Glomerular visceral epithelial cell (primary cell): ENCODE results near the gene UBE2L5.

Experiments used
- DNase-seq: peaks from one replicate; pipeline ENCODE4 v3.0.0-alpha.2; 2016; ENCODE audit errors: extremely low spot score

UBE2L5 gene

DNA sequence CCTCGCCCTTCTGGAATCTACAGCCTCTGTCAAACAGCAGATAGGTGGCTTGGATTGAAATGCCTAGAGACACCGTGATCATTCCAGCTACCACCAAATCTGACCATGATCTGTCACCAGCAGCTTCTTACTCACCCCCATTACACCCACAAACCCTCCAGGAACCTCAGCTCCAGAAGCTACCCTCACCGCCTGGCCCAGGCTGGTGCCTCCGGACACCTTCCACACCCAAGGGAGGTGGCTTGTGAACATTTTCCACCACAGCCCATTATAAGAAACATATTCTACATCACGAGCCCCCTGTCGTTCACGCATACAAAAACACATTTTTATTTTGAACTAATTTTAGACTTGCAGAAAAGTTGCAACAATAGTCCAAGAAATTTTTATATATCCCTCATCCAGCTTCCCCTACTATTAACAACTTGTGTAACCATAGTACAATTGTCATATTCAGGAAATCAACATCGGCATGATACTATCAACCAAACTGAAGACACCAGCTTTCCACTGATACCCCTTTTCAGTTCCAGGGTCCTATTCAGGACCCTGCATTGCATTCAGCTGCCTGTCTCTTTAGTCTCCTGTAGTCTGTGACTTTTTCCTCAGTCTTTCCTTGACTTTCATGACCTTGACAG lies 15.4 kb upstream of the UBE2L5 start:
- no peak for DNase-seq

DNA sequence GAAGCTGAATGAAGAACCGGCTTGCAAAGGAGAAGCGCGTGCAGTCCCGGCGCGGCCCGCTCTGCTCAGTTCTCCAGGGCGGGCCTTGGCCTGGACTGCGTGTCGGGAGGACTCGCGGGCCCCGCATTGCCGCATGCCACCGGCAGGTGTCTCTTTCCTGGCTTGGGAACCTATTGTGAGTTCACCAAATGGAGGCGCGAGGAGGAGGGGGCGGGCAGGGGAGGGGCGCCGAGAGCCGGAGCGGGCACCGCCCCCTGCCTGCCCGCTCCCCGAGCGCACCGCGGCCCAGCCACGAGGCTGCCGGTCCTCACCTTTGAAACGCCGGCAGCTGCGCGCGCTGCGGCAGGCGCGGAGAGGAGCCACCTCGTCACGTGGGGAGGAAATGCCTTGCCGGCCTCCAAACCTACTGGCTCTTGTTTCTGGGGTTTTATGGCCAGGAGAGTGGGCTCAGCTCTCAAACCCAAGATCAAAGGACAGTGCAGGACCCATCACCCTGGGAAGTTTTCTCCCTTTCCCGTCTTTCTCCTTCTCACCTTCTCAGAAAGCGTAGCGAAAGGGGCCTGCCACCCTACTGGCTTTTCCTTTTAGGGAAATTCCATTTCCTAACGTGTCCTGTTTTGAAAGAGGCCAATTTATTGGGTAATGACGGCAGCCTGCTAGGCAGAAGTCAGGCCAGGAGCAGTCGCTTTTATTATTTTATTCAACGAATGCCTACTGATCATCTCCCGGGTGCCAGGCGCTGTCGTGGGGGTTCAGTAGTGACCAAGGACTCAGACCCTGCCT lies 13.8 kb upstream of the UBE2L5 start:
- peak; percentile 27 for DNase-seq

DNA sequence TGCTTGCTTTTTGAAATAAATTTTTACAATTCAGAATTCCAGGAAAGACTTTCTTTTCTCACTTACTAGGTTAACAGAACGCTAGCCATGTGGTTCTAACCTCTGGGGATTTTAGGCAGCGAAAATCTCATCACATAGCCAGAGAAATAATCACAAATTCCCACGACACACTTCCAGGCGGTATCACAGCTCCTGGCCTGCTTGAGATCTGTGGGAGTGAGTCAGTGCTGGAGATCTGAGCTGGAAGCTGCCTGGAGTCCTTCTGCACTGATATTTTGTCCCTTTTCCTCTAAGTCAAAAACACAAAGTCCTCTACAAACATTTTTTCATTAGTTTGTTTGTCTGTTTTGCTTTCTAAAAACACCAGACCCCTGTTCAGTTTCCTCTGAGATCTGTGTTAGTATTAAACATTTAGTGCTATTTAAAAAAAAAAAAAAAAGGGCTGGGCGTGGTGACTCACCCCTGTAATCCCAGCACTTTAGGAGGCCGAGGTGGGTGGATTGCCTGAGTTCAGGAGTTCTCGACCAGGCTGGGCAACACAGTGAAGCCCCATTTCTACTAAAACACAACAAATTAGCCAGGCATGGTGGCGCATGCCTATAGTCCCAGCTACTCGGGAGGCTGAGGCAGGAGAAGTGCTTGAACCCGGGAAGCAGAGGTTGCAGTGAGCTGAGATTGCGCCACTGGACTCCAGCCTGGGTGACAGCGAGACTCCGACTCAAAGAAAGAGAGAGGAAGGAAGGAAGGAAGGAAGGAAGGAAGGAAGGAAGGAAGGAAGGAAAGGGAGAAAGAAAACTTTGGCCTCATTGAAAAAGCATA lies 12.2 kb upstream of the UBE2L5 start:
- peak; percentile 45 for DNase-seq

DNA sequence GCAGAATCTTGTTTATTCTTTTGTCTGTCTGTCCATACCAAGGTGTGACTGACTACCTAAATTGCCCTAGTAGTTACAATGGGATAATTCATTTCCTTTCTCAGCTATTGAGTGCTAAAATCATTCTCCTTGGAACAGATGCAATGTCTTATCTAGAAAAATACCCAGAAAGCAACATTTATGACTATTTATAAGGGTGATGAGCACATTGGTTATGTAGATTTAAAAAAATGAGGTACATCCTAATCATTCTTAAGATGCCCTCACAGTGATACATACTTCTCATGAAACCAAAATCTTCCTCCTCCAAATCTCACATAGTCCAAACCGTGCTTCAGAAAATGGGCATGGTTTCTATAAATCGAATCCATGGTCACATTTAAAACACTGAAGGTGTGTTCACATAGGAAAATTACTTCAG lies 11.6 kb upstream of the UBE2L5 start:
- no peak for DNase-seq

DNA sequence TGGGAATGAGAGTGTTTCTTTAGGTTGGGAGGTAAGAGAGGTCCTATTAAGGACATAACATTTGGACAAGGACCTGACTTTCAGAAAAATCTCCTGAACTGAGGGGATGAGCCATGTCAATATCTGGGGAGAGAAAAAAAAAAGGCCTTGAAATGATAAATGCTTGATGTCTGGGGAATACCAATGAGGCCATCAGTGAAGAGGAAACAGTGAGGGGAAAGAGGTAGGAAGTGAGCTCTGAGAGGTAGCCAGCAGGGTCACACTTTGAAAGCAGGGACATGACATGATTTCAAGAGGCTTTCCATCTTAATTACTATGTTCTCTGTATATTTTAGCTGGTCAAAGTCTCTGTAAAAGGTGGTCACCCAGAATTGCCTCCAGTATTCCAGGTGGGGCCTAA lies 9.9 kb upstream of the UBE2L5 start:
- no peak for DNase-seq

DNA sequence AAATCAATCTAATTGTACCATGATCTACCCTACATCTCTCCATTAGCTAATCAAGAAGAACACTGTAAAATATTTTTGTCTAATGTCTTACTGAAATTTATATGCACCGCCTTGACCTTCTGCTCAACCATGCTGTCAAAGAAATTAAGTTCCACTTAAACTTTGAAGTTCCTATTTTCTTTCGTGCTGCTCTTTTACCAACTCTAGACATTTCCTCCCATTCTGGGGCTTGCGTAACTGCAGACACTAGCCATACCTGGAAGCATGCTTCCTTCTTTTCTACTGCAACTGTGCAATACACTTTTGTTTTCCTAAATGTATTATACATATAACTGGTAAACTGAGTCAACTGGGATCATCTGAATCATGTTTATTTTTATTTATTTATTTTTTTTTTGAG lies 8.5 kb upstream of the UBE2L5 start:
- DNase-seq, result no peak

DNA sequence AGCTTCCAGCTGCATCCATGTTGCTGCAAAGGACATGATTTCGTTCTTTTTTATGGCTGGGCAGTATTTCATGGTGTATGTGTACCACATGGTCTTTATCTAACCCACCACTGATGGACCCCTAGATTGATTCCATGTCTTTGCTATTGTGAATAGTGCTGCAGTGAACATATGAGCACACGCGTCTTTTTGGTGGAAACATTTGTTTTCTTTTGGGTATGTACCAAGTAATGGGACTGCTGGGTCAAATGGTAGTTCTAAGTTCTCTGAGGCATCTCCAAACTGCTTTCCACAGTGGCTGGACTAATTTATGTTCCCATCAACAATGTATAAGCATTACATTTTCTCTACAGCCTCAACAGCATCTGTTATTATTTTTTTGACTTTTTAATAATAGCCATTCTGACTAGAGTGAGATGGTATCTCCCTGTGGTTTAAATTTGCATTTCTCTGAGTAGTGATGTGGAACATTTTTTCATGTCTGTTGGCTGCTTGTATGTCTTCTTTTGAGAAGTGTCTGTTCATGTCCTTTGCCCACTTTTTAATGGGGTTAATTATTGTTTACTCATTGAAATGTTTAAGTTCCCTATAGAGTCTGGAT lies 6.8 kb upstream of the UBE2L5 start:
- DNase-seq, result peak; percentile 37

DNA sequence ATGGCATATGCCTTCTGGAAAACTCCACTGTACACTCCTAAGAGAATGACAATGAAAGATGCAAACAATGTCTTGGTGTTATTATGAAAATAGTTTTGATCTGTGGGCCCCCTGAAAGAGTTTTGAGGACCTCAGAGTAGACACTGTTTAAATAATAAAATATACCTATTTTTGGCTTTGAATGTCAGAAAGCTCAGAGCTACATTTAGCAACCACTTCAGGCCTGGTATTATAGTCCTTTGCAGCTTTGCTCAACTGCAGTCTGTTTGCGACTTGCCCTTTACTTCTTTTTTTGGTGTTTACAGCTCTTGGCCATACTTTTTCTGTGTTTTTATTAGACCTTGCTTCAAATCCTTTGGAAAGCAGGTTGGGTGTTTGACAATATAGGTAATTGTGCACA lies 5.8 kb upstream of the UBE2L5 start:
- no peak for DNase-seq

DNA sequence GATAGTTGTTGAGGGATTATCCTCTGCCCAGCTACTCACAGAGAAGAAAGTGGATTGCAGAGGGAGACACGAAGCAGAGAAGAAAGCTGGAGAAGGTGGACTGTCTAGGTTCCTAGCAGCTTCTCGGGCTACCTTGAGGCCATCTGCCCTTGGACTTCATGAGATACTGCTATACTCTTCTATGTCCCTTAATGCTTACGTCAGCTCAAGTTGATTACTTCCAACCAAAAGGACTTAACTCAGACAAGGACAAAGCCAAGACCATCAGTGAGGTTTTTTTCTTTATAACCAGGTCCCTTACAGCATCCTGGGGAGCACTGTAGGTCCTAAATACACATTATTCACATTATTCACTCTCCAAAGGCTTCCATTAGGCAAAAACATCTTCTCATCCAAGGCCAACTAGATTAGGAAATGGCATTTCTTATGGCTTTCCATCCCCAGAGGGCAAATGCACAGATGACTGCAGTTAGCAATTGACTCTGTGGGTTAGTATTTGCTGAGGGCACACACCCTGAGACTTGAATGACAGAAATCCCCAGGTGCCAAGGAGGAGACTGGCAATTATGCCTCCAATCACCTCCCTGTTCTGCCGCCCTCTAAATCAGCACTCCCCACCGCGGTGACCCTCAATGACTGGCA lies 4.1 kb upstream of the UBE2L5 start:
- no peak for DNase-seq

DNA sequence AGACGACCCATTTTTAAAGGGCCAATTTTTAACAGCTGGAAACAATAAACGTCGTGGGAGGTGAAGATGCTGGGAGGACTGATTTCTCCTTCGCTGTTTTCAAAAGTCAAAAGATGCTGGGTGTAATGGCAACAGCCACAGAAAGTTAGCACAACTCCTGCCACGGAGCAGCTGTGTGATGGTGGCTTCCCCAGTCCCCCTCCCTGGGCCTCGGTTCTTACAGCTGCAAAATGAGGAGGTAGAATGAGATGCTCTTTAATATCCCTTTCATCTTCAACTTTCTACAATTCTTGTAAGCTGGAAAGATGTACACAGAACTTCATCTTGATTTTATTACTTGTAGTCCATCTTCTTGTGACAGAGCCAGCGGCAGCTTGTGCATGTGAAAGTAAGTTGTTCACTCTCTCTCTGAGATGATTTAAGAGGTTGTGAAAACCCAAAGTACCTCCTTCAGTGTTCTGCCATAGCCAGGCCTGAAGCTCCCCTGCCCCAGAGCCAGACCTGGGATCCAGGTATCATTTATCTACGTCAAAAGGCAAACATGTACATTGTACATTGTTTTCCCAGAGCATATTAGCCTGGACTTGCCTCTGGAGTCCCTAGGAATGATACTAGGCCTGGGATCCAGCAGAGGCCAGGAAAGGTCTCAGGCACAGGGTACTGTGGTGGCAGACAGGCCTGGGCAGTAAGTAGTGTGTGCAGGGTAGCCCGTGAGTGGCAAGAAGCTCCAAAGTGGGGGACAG lies 3.4 kb upstream of the UBE2L5 start:
- DNase-seq, result no peak

DNA sequence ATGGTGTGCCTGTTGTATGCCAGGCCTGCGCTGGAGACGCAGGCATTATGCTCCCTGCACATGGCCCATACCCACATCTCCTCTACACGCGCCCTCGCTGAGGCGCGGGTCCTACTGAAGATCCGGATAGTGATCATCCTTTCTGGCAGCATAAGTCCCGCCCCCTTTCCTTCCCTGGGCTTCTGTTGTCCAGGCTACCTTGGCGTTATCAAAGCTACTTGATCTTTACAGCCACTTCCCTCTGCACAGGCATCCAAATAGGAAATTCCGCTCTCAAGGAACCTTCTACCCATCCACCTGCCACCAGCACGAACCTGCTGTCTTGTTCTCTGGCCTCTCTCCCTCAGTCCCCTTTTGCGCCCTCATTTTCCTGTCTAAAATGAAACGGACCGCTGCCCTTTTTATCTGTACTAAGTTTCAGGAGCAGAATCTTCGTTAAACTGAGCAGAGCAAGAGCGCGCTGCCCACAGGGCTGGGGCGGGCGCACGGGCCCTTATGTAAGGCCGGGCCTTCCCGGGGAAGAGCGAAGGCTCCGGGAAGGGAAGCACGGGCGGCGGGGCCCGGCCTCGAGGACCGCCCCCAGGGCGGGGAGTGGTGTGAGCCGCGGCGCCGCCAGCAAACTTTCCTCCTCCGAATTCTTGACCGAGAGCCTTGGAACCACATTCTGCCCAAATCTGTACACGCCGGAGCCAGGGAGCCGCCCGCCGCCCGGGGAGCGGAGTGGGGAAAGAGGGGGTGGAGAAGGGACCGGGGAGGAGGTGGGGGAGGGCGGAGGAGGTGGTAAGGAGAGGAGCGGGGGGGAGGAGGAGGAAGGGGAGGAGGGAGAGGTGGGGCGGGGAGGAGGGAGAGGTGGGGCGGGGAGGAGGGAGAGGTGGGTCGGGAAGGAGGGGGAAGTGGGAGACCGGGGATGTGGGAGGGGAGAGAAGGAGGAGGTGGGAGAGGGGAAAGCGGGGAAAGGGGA lies 920 bp upstream of the UBE2L5 start:
- DNase-seq, result peak; percentile 86

DNA sequence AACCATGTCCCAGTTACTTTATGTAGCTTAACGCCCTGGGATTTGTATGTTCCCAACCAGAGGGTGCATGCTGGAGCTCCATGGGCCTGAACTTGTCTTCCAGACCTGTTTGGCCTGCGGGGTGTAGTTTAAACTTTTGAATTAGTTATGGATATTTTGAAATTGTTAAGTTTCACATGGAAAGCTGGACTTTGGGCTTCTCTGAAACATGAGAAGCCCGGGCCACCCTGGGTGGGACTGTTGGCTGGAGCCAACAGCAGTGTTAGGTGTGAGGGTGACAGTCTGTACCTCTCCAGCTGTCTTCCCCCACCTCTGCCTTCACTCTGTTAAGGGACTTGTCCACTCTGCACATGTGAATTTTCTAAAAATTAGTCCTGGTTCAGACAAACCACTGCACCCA lies 1.6 kb downstream of the UBE2L5 start:
- DNase-seq, result no peak

DNA sequence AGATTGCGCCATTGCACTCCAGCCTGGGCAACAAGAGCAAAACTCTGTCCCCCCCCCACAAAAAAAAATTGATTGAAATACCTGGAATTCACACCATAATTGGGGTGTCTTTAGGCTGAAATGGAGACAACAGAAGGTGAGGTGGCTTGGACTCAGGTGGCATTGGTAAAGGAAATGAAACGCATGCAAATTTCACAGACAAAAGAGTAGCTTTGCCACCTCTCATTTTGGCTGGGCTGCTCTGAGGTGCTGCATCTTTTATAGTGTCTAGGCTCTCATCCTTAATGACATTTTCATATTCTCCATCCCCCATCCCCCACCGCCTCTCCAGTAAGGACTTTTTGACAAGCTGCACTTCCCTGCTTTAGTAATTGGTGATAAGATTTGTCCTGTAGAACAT lies 6.9 kb downstream of the UBE2L5 start:
- no peak for DNase-seq

DNA sequence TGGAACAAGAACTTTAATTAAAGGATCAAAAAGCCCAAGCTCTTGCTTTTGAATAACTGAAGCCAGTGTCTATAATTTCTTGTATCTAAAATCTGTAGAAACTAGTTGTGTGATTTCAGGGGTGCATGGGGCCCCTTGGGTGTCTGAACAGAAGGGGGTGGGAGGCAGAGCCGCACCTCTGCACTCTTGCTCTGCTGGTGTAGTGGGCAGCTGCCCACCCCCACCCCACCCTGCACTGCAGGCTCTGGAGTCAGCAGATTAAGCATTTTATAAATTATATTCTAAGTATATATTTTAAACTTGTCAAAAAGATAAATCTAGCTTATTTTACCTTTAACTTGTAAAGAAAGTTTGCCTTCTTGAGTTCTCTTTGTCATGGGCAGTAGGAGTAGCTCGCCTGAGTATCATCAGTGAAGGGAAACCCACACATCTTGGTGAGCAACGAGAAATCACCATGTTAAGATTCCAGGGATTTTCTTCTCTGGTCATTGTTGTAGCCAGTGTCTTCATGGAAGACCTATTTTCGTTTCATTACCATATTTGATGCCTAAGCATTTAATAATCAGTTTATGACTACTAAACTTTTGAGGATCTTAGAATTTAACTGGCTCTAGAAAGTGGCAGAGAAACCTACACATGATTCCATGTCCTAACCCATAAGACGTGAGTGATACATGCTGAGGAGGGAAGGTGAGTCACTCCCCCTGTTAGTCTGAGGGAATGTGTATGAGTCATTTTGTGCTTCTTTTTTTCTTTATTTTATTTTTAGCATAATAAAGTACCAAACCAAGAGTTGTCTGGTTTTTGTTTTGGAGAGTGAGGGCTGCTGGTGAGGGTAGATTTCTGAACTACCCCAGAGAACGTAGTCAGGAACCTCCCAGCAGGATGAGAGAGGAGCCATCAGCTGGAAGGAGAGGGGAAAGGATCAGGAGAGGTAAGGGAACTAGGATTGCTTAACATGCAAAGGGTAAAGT lies 7.7 kb downstream of the UBE2L5 start:
- DNase-seq, result peak; percentile 76

DNA sequence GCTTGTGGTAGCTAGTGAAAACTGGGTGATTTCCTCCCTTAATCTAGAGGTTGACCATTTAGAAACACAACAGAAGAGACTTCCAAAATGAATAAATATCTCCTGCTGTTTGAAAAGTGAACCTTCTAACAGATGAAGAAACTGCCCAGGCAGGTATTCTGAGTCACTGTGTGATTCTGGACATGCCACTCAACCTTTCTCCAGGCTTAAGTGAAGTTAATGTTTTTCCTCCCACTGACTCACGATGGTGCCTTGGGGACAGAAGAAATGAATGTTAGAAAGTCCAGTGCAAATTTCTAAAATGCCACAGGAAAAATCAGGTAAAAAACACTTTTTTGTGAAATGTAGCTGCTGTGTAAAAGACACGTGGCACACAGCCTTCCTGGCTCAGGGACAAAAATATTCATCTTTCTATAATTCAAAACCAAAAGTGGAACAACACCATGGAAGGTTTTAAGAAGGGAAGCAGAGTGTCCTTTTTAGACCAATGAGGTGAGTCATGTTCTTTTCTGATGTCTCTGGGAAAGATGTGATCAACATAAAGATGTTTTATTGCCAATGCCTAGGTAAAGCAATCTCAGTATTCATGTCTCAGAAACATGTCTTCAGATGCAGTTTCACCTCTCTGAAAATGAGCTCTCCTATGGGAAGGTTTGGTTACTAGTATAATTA lies 9.1 kb downstream of the UBE2L5 start:
- DNase-seq, result peak; percentile 52

DNA sequence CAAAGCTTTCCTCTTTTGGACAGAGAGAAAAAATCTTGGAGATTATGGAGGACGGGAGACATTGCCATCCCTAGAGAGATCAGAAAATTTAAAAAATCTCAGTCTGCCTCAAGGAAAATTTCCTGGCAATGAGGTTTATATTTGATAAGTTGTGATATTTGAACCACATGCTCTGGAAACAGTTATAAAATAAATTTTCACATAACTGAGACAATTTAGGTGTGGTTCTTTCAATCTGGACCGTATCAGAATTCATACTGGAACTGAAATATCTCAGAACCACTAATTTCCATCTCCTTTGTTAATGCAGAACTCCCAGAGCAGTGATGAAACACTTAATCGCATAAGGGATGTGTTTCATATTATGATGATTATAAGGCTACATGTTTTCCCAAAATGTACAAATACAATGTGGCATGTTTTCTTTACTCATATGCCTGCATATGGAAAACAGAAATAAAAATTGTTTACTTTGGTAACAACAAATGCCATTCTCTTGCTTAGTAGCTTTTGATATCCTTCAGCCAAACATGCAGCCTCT lies 13.7 kb downstream of the UBE2L5 start:
- no peak for DNase-seq

DNA sequence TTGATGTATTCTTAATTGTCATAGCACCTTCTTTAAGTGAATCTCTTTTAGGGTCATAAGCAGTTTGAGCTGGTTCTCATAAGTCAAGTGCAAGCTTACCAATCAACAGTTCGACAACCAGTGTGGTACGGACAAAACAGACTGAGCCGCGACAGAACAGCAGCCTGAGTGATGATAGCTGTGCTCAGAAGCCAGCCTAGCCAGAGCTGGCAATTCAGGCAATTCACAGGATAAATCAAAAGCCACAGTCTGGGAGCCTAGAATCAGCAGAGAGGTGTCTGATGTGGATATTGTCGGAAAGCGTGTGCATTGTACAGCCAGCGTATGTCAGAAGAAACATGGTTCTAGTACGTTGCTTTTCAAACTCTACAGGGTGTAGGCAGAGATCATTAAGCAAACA lies 14.9 kb downstream of the UBE2L5 start:
- DNase-seq, result no peak

DNA sequence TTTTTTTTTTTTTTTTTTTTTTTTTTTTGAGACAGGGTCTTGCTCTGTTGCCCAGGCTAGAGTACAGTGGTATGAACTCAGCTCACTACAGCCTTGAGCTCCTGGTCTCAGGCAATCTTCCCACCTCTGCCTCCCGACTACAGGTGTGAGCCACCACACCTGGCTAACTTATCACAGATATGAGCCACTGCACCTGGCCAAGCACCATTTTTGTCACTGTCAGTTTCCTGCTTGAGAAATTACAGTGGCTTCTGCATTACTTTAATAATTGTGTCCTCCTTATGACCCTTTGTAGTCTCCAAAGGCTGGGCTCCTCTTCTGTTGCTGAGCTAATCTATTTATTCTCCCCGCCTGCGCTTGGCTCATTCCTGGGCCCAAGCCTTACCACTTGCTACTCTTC lies 16.0 kb downstream of the UBE2L5 start:
- DNase-seq, result no peak
